Liver (tissue), 3 donors: ENCODE measurements around the gene SCN1A.

Source experiments
- CTCF ChIP-seq: fragments of 150-350 bp; IDR thresholded peaks from 2 replicates; pipeline ENCODE4 v1.5.1; 2017; ENCODE audit warnings: improper control_type of control experiment, low read depth, low read length; ENCODE audit not compliant: missing input control
- EGR1 ChIP-seq, 2 donors: IDR thresholded peaks; 2 replicates each; pipeline ENCODE4 v1.6.1; 2016 to 2018; ENCODE audit warnings: antibody characterized with exemption in 2 of 2, low read depth in 2 of 2
- HNF4G ChIP-seq: IDR thresholded peaks from 2 replicates; pipeline ENCODE4 v1.6.1; 2016; ENCODE audit warnings: antibody characterized with exemption
- JUND ChIP-seq, 2 donors: IDR thresholded peaks; 2 replicates each; pipeline ENCODE4 v1.6.1; 2016; ENCODE audit warnings: antibody characterized with exemption in 2 of 2
- NR2F2 ChIP-seq: IDR thresholded peaks from 2 replicates; pipeline ENCODE4 v1.6.1; 2016; ENCODE audit warnings: antibody characterized with exemption
- SP1 ChIP-seq: IDR thresholded peaks from 2 replicates; pipeline ENCODE4 v1.6.1; 2018; ENCODE audit warnings: antibody characterized with exemption, mild to moderate bottlenecking
- TAF1 ChIP-seq: conservative IDR thresholded peaks from 2 replicates; pipeline ENCODE4 v1.6.1; 2016; ENCODE audit warnings: antibody characterized with exemption, mild to moderate bottlenecking
- YY1 ChIP-seq: IDR thresholded peaks from 2 replicates; pipeline ENCODE4 v1.6.1; 2016; ENCODE audit warnings: antibody characterized with exemption, mild to moderate bottlenecking
- donor health status: healthy.
- donor health status: healthy.

GRCh38 chr2:165953655-165954606 is 173.9 kb downstream of the SCN1A start, which contains the start of gene TTC21B:
- TF ChIP-seq HNF4G (no peak), TAF1 (no peak), YY1 (peak; percentile 90), CTCF (peak; percentile 82), NR2F2 (peak; percentile 68), EGR1 (IDR thresholded peaks at IDR 0.05; ENCODE audit: low read depth in 2 of 2) (peak; percentile 46 to 69), JUND (IDR thresholded peaks at IDR 0.05) (peak in 1 of 2 donors; percentile 33), SP1 (peak; percentile 68)
